ENCODE measurements around the gene ZNF20.
A peak's percentile ranks its signal among the peaks of the same experiment; 100 is the strongest.
"Not testable (repeated sequence)": the region's sequence is repeated elsewhere in the genome, so short reads cannot be mapped to it uniquely, and the experiment has no call there.

Gene ZNF20

DNA sequence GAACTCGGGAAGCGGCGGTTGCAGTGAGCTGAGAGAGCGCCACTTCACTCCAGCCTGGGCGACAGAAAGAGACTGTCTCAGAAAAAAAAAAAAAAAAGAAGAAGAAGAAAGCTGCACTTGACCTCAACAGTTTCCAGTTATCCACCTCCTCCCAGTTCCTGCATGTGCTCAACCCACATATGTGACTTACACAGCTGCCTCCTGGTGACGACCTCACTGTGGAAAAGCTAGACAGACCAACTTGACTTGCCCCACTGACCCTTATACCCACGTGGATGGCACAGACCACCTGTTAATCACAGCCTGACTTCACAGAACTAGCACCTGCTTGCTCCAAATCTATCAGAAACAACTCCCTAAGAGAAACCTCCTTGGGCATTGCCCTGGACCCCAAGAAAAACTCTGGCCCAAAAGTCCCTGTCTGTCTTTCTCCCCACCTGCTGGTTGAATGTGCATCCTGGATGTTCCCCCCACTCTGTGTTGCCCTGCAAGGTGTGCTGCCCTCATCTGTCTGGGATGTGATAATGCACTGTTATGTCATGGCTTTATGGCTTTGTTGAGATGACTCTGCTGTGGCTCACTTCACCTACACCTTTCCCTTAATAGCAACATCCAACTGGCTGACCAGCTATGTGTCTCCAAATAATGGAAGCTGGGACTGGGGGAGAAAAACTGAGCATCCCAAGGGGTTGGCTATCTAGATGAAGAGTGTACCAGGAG, 2.8 kb downstream of the ZNF20 start:
- peaks cover 44% of the 10 kb centered on the region for H3K4me1 Mint-ChIP-seq
- H3K9me3 Mint-ChIP-seq = peaks cover 14 to 23% of the 10 kb centered on the region in 2 donors
- H3K27ac Mint-ChIP-seq = no peak overlapping the region
- H3K4me3 Mint-ChIP-seq = no peak overlapping the region
- no peaks in the 10 kb centered on the region for H3K27me3 Mint-ChIP-seq
- ATAC-seq (peak; percentile 50), DNase-seq (peak in 1 of 2 donors; percentile 33)

DNA sequence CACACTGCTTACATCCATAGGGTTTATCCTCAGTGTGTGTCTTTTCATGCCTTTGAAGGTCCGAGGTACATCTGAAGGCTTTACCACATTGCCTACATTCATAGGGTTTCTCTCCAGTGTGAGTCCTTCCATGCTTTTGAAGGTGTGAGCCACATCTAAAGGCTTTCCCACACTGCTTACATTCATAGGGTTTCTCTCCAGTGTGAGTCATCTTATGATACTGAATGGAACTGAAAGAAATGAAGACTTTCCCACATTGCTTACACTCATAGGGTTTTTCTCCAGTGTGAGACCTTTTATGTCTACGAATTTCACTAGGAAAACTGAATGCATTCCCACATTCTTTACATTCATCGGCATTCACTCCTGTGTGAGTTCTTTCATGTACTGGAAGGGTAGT, 7.1 kb downstream of the ZNF20 start:
- no peak overlapping the region for H3K4me3 Mint-ChIP-seq
- no peak for DNase-seq
- no peak overlapping the region for H3K27ac Mint-ChIP-seq
- H3K9me3 Mint-ChIP-seq = peaks cover 31 to 43% of the 10 kb centered on the region in 2 donors
- ATAC-seq = no peak
- H3K4me1 Mint-ChIP-seq = peaks cover 15% of the 10 kb centered on the region
- no peaks in the 10 kb centered on the region for H3K27me3 Mint-ChIP-seq

DNA sequence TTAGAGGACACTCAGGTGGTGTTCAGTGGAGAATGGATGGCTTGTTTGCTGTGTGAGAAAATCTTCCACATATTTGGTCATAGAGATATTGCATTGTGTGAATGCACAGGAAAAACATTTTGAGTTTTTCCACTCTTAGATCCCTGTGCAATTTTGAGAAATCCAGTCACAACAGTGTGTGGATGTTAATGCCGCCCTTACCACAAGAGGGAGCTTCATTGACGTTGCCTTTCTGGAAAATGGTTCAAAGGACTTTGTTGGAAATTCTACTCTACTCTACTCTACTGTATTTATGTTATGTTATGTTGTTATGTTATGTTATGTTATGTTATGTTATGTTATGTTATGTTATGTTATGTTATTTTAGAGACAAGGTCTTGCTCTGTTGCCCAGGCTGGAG, 13.4 kb downstream of the ZNF20 start:
- Mint-ChIP-seq H3K27me3 (no peaks in the 10 kb centered on the region), H3K4me3 (no peak overlapping the region), H3K4me1 (no peaks in the 10 kb centered on the region), H3K27ac (no peak overlapping the region), H3K9me3 (peaks cover 13 to 15% of the 10 kb centered on the region in 2 donors)
- DNase-seq (no peak), ATAC-seq (no peak)

DNA sequence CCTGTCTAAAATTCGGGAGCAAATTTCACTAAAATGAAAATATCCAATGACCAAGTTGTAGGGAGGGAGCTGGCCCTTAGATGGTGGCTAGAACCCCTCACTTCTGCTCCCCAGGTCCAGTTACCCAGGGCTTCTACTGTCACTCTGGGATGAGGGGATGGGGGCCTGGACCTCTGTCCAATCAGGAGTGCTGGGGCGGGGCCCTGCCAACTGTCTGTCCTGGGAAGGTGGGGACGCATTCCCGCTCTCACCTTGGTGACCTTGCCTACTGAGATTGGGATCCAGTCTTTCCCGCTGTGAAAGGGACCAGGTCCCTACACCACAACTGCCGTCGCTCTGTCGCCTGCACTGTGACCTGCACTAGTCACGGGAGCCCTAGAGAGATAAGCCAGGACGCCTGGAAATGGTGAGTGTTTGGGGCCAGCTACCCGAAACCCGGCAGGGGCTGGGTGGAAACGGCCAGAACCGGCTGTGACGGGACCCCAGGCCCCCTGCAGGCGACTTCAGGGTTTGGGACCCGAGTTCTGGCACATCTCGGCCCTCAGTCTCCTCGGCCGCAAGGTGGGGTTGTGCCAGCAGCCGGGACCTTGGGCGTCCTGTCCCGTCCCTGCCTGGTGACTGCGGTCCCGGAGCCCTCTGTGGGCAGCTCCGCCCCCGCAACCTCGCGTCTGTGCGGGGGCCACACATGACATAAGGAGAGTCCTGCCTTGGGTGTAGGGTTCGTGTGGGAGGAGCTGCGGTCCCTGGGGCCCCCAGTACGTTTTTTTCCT, 22.8 kb downstream of the ZNF20 start:
- DNase-seq = no peak
- no peak for ATAC-seq
- Mint-ChIP-seq H3K4me3 (no peak overlapping the region), H3K9me3 (peaks cover 9 to 10% of the 10 kb centered on the region in 2 donors), H3K4me1 (peaks cover 7% of the 10 kb centered on the region), H3K27ac (no peak overlapping the region), H3K27me3 (no peaks in the 10 kb centered on the region)

DNA sequence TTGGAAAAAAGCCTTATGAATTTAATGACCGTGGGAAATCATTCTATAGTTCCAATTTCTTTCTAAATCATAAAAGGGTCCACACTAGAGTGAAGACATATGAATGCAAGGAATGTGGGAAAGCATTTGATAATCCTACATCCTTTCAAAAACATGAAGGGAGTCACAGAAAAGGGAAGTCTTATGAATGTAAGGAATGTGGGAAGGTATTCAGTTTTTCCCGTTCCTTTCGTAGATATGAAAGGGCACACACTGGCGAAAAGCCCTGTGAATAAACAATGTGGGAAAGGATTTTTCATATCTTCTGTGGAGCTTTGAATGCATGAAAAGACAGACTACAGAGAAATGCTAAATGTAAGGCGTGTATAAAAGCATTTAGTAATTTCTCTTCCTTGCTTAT, 27.0 kb downstream of the ZNF20 start:
- no peak overlapping the region for H3K27ac Mint-ChIP-seq
- no peak for ATAC-seq
- H3K4me3 Mint-ChIP-seq = no peak overlapping the region
- no peak for DNase-seq
- H3K27me3 Mint-ChIP-seq = no peaks in the 10 kb centered on the region
- H3K9me3 Mint-ChIP-seq = peaks cover 9 to 23% of the 10 kb centered on the region in 2 donors
- H3K4me1 Mint-ChIP-seq = peaks cover 12% of the 10 kb centered on the region

DNA sequence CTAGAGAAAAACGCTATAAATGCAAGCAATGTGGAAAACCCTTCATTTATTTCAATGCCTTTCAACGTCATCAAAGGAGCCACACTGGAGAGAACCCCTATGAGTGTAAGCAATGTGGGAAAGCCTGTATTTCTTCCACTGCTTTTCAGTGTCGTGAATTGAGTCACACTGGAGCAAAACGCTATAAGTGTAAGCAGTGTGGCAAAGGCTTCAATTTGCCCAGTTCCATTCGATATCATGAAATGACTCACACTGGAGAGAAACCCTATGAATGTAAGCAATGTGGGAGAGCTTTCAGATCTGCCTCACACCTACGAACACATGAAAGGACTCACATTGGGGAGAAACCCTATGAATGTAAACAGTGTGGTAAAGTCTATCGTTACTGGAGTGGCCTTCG, 27.4 kb downstream of the ZNF20 start:
- DNase-seq (peak in 1 of 2 donors; percentile 52), ATAC-seq (peak; percentile 96)
- Mint-ChIP-seq H3K9me3 (peaks cover 9 to 23% of the 10 kb centered on the region in 2 donors), H3K4me3 (no peak overlapping the region), H3K4me1 (peaks cover 12% of the 10 kb centered on the region), H3K27me3 (no peaks in the 10 kb centered on the region), H3K27ac (no peak overlapping the region)

DNA sequence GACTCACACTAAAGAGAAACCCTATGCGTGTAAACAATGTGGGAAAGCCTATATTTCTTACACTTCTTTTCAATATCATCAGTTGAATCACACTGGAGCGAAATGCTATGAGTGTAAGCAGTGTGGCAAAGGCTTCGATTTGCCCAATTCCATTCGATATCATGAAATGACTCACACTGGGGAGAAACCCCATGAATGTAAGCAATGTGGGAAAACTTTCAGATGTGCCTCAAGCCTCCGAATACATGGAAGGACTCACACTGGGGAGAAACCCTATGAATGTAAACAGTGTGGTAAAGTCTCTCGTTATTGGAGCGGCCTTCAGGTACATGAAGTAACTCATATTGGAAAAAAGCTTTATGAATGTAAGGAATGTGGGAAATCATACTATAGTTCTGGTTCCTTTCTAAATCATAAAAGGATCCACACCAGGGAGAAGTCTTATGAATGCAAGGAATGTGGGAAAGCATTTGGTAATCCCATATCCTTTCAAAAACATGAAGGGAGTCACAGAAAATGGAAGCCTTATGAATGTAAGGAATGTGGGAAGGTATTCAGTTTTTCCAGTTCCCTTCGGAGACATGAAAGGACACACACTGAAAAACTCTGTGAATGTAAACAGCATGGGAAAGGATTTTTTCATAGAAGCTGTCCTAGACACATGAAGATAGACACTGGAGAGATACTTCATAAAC, 28.1 kb downstream of the ZNF20 start:
- H3K9me3 Mint-ChIP-seq = peaks cover 9 to 23% of the 10 kb centered on the region in 2 donors
- peak overlapping the region in 1 of 2 donors; percentile 23 for H3K4me3 Mint-ChIP-seq

DNA sequence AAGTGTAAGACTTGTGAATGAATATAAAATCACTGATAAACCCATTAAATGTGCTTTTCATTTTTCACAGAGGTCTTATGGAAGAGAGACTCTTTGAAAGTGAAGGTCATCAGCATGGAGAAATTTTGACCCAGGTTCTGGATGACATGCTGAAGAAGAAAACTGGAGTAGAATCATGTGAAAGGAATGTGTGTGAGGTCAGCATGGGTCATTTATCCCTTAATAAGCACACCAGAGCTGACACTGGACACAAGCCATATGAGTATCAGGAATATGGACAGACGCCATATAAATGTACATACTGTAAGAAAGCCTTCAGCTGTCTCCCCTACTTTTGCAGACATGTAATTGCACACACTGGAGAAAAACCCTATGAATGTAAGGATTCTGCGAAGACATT, 29.0 kb downstream of the ZNF20 start:
- Mint-ChIP-seq H3K4me3 (no peak overlapping the region), H3K27ac (no peak overlapping the region), H3K4me1 (peaks cover 12% of the 10 kb centered on the region), H3K27me3 (no peaks in the 10 kb centered on the region), H3K9me3 (peaks cover 9 to 23% of the 10 kb centered on the region in 2 donors)
- ATAC-seq = no peak
- no peak for DNase-seq

More for the DNA sequence above, 28.1 kb downstream of the ZNF20 start:
- Mint-ChIP-seq H3K27me3 (no peaks in the 10 kb centered on the region), H3K27ac (no peak overlapping the region), H3K4me1 (peaks cover 12% of the 10 kb centered on the region)
- ATAC-seq (no peak), DNase-seq (no peak)

DNA sequence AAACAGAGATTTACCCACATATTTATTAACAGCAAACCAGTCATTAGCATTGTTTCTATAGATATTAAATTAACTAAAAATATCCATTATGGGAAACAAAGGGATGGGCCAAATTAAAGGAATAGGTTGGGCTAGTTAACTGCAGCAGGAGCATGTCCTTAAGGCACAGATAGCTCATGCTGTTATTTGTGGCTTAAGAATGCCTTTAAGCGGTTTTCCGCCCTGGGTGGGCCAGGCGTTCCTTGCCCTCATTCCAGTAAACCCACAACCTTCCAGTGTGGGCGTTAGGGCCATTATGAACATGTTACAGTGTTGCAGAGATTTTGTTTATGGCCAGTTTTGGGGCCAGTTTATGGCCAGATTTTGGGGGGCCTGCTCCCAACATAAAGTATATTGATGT, 36.2 kb downstream of the ZNF20 start:
- not testable (repeated sequence) for H3K9me3 Mint-ChIP-seq, ATAC-seq, H3K27ac Mint-ChIP-seq, H3K27me3 Mint-ChIP-seq, DNase-seq, H3K4me3 Mint-ChIP-seq, H3K4me1 Mint-ChIP-seq

DNA sequence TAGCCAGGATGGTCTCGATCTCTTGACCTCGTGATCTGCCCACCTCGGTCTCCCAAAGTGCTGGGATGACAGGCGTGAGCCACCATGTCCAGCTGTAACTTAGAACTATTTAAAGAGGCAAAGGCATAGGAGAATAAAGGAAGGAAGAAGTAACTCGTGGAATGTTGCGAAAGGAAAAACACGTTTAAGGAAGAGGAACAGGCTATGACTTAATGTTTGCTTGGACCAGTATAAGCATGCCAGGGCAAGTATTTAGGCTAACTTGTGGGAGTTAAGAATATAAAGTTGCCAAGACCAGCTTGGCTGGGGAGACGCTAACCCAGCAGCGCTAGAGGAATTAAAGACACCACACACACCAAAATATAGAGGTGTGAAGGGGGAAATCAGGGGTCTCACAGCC, 42.1 kb downstream of the ZNF20 start:
- H3K27me3 Mint-ChIP-seq = no peaks in the 10 kb centered on the region
- H3K4me3 Mint-ChIP-seq = no peak overlapping the region
- no peak for ATAC-seq
- H3K9me3 Mint-ChIP-seq = peaks cover 8 to 11% of the 10 kb centered on the region in 2 donors
- peaks cover 14% of the 10 kb centered on the region for H3K4me1 Mint-ChIP-seq
- DNase-seq = no peak
- no peak overlapping the region for H3K27ac Mint-ChIP-seq

DNA sequence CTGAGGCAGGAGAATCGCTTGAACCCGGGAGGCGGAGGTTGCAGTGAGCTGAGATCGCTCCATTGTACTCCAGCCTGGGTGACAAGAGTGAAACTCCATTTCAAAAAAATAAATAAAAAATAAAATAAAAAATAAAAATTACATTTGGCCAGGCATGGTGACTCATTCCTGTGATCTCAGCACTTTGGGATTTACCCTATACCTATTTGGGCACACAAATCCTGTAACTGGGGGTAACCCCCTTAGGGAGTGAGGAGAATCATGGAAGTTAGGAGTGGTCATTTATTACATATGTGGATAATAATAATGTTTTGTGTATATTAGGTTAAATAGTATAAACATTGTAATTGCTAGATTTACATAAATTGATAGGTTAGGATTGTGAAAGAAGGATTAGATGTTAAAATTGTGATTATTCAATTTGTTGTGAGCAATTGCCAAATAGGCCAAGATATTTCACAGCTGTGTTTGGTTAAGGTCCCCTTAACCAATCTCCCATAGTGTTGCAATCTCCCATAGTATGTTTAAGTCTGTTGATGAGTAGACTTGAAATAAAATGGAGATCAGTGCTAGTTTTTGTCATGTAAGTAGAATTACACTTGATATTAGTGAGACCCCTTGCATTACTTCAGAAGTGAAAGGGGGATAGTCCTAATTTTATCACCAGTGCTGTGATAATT, 44.9 kb downstream of the ZNF20 start:
- DNase-seq (no peak), ATAC-seq (no peak)
- peaks cover 8 to 11% of the 10 kb centered on the region in 2 donors for H3K9me3 Mint-ChIP-seq
- peaks cover 36% of the 10 kb centered on the region for H3K4me1 Mint-ChIP-seq
- H3K27ac Mint-ChIP-seq = peak overlapping the region in 1 of 2 donors; percentile 68
- no peaks in the 10 kb centered on the region for H3K27me3 Mint-ChIP-seq
- H3K4me3 Mint-ChIP-seq = no peak overlapping the region

DNA sequence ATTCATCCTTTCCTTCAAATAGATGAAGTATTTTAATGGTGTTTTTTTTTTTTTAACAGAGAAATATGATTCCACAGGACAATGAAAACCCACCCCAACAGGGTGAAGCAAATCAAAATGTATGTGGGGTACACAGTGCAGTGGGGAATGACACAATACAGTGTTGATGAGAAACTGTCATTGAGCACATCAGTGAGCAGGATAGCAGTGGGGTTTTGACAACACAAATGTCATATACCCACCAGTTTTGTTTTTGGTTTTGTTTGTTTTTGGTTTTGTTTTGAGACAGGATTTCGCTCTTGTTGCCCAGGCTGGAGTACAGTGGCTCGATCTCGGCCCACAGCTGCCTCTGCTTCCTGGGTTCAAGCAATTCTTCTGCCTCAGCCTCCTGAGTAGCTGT, 46.4 kb downstream of the ZNF20 start:
- peak overlapping the region; percentile 89 to 93 for H3K4me3 Mint-ChIP-seq
- H3K27me3 Mint-ChIP-seq = no peaks in the 10 kb centered on the region
- peak overlapping the region in 1 of 2 donors; percentile 64 for H3K27ac Mint-ChIP-seq
- H3K4me1 Mint-ChIP-seq = peaks cover 36% of the 10 kb centered on the region
- DNase-seq = no peak
- H3K9me3 Mint-ChIP-seq = peaks cover 8 to 11% of the 10 kb centered on the region in 2 donors
- ATAC-seq = no peak

DNA sequence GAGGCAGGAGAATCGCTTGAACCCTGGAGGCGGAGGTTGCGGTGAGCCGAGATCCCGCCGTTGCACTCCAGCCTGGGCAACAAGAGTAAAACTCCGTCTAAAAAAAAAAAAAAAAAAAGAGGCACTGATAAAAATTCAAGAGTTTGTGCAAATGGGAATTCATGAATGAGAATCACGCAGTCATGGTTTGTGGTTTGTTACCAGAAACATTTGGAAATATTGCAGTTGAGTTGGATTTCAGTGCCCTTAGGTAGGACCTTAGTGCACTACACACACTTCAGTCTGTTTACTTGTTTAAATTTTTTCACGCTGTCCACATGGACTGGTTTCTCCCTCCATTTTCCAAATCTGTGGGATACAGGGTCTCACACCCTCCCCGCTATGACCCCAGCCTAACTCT, 47.2 kb downstream of the ZNF20 start:
- Mint-ChIP-seq H3K4me3 (peak overlapping the region; percentile 89 to 93), H3K27ac (peak overlapping the region; percentile 97 to 98), H3K4me1 (peaks cover 36% of the 10 kb centered on the region), H3K27me3 (no peaks in the 10 kb centered on the region), H3K9me3 (peaks cover 4 to 7% of the 10 kb centered on the region in 2 donors)
- no peak for ATAC-seq
- no peak for DNase-seq

DNA sequence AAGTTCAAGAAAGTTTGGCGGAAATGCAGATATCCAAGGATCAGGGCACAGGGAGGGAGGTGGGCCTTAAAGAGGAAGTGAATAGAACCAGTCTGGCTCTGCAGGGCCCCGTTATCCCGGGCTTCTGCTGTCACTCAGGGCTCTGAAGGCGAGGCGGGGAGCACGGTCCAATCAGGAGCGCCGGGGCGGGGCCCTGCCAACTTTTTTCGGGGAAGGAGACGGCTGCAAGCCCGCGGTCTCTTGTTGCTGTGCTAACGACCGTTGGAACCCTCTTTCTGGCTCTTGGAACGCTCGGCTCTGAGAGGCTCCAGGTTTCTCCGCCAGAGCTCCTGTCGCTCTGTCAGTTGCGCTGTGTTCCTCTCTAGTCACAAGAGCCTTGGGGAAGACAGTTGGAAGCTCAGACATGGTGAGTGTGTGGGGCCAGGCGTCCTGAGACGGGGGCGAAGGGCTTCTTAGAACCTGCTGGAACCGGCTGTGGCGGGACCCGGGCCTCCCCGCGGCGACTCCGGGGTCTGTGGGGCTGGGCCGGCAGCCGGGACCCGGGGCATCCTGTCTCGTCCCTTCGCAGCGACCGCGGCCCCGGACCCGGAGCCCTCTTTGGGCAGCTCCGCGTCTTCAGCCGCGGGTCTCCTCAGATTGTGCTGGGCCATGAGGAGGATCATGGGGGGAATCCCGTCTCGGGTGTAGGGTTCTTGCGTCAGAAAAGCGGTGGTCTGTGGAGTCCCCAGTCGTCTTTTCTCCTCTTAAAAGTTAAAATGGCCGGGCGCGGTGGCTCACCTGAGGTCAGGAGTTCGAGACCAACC, 47.9 kb downstream of the ZNF20 start:
- Mint-ChIP-seq H3K4me3 (peak overlapping the region; percentile 89 to 93), H3K27ac (peak overlapping the region; percentile 97 to 98), H3K27me3 (no peaks in the 10 kb centered on the region), H3K9me3 (peaks cover 0 to 5% of the 10 kb centered on the region in 2 donors), H3K4me1 (peaks cover 36% of the 10 kb centered on the region)
- DNase-seq (peak; percentile 78 to 87), ATAC-seq (peak; percentile 93)
